HG02623 (cell line): ENCODE measurements around the gene CPPED1.

Source experiments
- ATAC-seq: cut with Tn5 transposase; IDR thresholded peaks from one replicate; pipeline ENCODE4 v1.9.1; 2021; ENCODE audit warnings: moderate library complexity; ENCODE audit not compliant: unreplicated experiment

Gene CPPED1

DNA sequence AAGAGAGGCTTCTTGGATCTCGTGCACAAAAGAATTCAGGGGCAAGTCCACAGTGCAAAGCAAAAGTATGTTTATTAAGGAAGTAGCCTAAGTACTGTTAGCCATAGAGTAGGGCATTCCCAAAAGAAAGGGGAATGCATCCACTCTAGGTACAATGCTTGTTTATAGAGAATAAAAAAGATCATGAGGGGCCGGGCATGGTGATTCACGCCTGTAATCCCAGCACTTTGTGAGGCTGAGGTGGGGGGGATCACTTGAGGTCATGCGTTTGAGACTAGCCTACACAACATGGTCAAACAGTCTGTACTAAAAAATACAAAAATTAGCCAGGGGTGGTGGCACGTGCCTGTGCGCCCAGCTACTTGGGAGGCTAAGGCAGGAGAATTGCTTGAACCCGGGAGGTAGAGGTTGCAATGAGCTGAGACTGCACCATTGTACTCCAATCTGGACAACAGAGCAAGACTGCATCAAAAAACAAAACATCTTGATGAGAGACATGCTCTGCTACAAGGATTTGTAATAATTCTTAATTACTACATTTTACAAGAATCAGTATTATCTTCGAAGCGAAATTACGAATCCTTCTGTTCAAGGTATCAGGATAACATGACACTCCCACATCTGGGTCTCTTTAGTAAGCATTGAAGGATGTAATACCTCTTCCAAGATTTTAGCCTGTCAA lies 191.6 kb downstream of the CPPED1 start:
- no peak for ATAC-seq

- no peak for ATAC-seq
Observed at GRCh38 chr16:12611006-12611477, 192.6 kb downstream of the CPPED1 start.

GRCh38 chr16:12609937-12610699 lies 193.6 kb downstream of the CPPED1 start:
- no peak for ATAC-seq
